HEK293 (cell line): ENCODE data around the gene AAK1.

ENCODE experiments used
- CTCF ChIA-PET: fragments of 350-600 bp; formaldehyde crosslinking; extraction: SDS; loops from one replicate; lab custom pipeline; 2021; ENCODE audit warnings: antibody characterized with exemption; lab: Yijun Ruan, JAX
- POLR2A ChIA-PET: fragments of 300-600 bp; formaldehyde crosslinking; extraction: SDS; loops from one replicate; lab custom pipeline; 2020; ENCODE audit warnings: antibody characterized with exemption, inconsistent platforms; lab: Yijun Ruan, JAX
- H3K27ac ChIP-seq: fragments of 200-500 bp; sonication (Bioruptor generic); 2 replicates; pipeline ENCODE4 v1.5.1; 2014; ENCODE audit warnings: low read depth, low read length, control low read depth, inconsistent platforms; ENCODE audit errors: extremely low read depth
- H3K36me3 ChIP-seq, 2 experiments: fragments of 200-500 bp in 1 of 2; sonication (Bioruptor generic) in 1 of 2; 1 replicate in 1 of 2; 2 replicates in 1 of 2; pipeline ENCODE4 v1.5.1; 2014 to 2017; ENCODE audit warnings: inconsistent platforms in 2 of 2, low read length in 2 of 2; ENCODE audit not compliant: control insufficient read depth in 2 of 2, insufficient read depth in 1 of 2
- H3K4me1 ChIP-seq: fragments of 200-500 bp; sonication (Bioruptor generic); 2 replicates; pipeline ENCODE4 v1.5.1; 2014; ENCODE audit warnings: mild to moderate bottlenecking, low read length, inconsistent platforms; ENCODE audit not compliant: control insufficient read depth, insufficient read depth
- H3K4me3 ChIP-seq: 2 replicates; pipeline ENCODE4 v1.5.1; 2011; ENCODE audit warnings: low read depth, mild to moderate bottlenecking, control low read depth, low read length, moderate library complexity
- H3K9me3 ChIP-seq: fragments of 200-500 bp; sonication (Bioruptor generic); 2 replicates; pipeline ENCODE4 v1.5.1; 2014; ENCODE audit warnings: low read depth, low read length, inconsistent platforms; ENCODE audit not compliant: control insufficient read depth, insufficient read depth
- BCL11B ChIP-seq: fragments of 450-650 bp; formaldehyde crosslinking; IDR thresholded peaks from 2 replicates; pipeline ENCODE4 v1.5.1; 2016; ENCODE audit warnings: low read depth, missing biosample characterization, missing genetic modification characterization
- GLI4 ChIP-seq: fragments of 450-650 bp; formaldehyde crosslinking; IDR thresholded peaks from 2 replicates; pipeline ENCODE4 v1.5.1; 2016; ENCODE audit warnings: missing biosample characterization, missing genetic modification characterization
- HIC1 ChIP-seq: fragments of 450-650 bp; formaldehyde crosslinking; IDR thresholded peaks from 2 replicates; pipeline ENCODE4 v1.5.1; 2016; ENCODE audit warnings: missing biosample characterization, missing genetic modification characterization
- OVOL3 ChIP-seq: fragments of 450-650 bp; formaldehyde crosslinking; IDR thresholded peaks from 2 replicates; pipeline ENCODE4 v1.5.1; 2016; ENCODE audit warnings: missing biosample characterization, missing genetic modification characterization
- PATZ1 ChIP-seq: fragments of 450-650 bp; formaldehyde crosslinking; IDR thresholded peaks from 2 replicates; pipeline ENCODE4 v1.5.1; 2016; ENCODE audit warnings: missing biosample characterization, missing genetic modification characterization
- PRDM6 ChIP-seq: fragments of 450-650 bp; formaldehyde crosslinking; IDR thresholded peaks from 2 replicates; pipeline ENCODE4 v1.5.1; 2017; ENCODE audit warnings: missing biosample characterization, missing genetic modification characterization
- SP7 ChIP-seq: fragments of 450-650 bp; formaldehyde crosslinking; IDR thresholded peaks from 2 replicates; pipeline ENCODE4 v1.5.1; 2016; ENCODE audit warnings: missing biosample characterization, missing genetic modification characterization
- YY1 ChIP-seq: fragments of 450-650 bp; formaldehyde crosslinking; IDR thresholded peaks from 2 replicates; pipeline ENCODE4 v1.5.1; 2018; ENCODE audit warnings: missing biosample characterization, missing genetic modification characterization
- ZBTB20 ChIP-seq: fragments of 450-650 bp; formaldehyde crosslinking; IDR thresholded peaks from 2 replicates; pipeline ENCODE4 v1.5.1; 2016; ENCODE audit warnings: missing biosample characterization, missing genetic modification characterization
- ZFP41 ChIP-seq: fragments of 450-650 bp; formaldehyde crosslinking; IDR thresholded peaks from 2 replicates; pipeline ENCODE4 v1.5.1; 2016; ENCODE audit warnings: missing biosample characterization, missing genetic modification characterization, borderline replicate concordance
- ZNF221 ChIP-seq: fragments of 450-650 bp; formaldehyde crosslinking; IDR thresholded peaks from 2 replicates; pipeline ENCODE4 v1.5.1; 2017; ENCODE audit warnings: missing biosample characterization, missing genetic modification characterization, borderline replicate concordance
- ZNF24 ChIP-seq: fragments of 450-650 bp; formaldehyde crosslinking; IDR thresholded peaks from 2 replicates; pipeline ENCODE4 v1.5.1; 2016; ENCODE audit warnings: missing biosample characterization, missing genetic modification characterization
- ZNF292 ChIP-seq: fragments of 450-650 bp; formaldehyde crosslinking; IDR thresholded peaks from 2 replicates; pipeline ENCODE4 v1.5.1; 2016; ENCODE audit warnings: low read depth, missing biosample characterization, missing genetic modification characterization, borderline replicate concordance
- ZNF302 ChIP-seq: fragments of 450-650 bp; formaldehyde crosslinking; IDR thresholded peaks from 2 replicates; pipeline ENCODE4 v1.5.1; 2016; ENCODE audit warnings: missing biosample characterization, missing genetic modification characterization, low read depth
- ZNF398 ChIP-seq: fragments of 450-650 bp; formaldehyde crosslinking; IDR thresholded peaks from 2 replicates; pipeline ENCODE4 v1.5.1; 2017; ENCODE audit warnings: missing biosample characterization, missing genetic modification characterization
- ZNF571 ChIP-seq: fragments of 450-650 bp; formaldehyde crosslinking; IDR thresholded peaks from 2 replicates; pipeline ENCODE4 v1.5.0; 2017; ENCODE audit warnings: missing biosample characterization, missing genetic modification characterization
- ZNF580 ChIP-seq: fragments of 450-650 bp; formaldehyde crosslinking; IDR thresholded peaks from 2 replicates; pipeline ENCODE4 v1.5.1; 2016; ENCODE audit warnings: missing biosample characterization, missing genetic modification characterization
- ZNF626 ChIP-seq: fragments of 450-650 bp; sonication (Bioruptor Pico); formaldehyde crosslinking; IDR thresholded peaks from 2 replicates; pipeline ENCODE4 v1.5.1; 2018; ENCODE audit warnings: missing biosample characterization, missing genetic modification characterization, inconsistent platforms
- ZNF670 ChIP-seq: fragments of 450-650 bp; formaldehyde crosslinking; IDR thresholded peaks from 2 replicates; pipeline ENCODE4 v1.5.1; 2016; ENCODE audit warnings: missing biosample characterization, missing genetic modification characterization, low read depth
- ZNF704 ChIP-seq: fragments of 450-650 bp; formaldehyde crosslinking; IDR thresholded peaks from 2 replicates; pipeline ENCODE4 v1.5.1; 2016; ENCODE audit warnings: missing biosample characterization, missing genetic modification characterization
- ZNF707 ChIP-seq: fragments of 450-650 bp; formaldehyde crosslinking; IDR thresholded peaks from 2 replicates; pipeline ENCODE4 v1.5.1; 2016; ENCODE audit warnings: missing biosample characterization, missing genetic modification characterization
- ZSCAN23 ChIP-seq: fragments of 450-650 bp; formaldehyde crosslinking; IDR thresholded peaks from 2 replicates; pipeline ENCODE4 v1.5.1; 2016; ENCODE audit warnings: missing biosample characterization, missing genetic modification characterization
- ZSCAN4 ChIP-seq: fragments of 450-650 bp; formaldehyde crosslinking; IDR thresholded peaks from 2 replicates; pipeline ENCODE4 v1.5.1; 2017; ENCODE audit warnings: missing biosample characterization, missing genetic modification characterization

AAK1 gene

GRCh38 chr2:69490486-69490885, 153.1 kb downstream of the AAK1 start (continued):
- no peak for TF ChIP-seq OVOL3 (tag by site-specific recombination)
- no peak for TF ChIP-seq ZNF292 (tag by site-specific recombination)
- TF ChIP-seq HIC1 (tag by site-specific recombination): no peak
- no peak for TF ChIP-seq ZNF626 (tag by site-specific recombination)
- no peak for TF ChIP-seq ZBTB20
- no peak for TF ChIP-seq ZNF398 (tag by site-specific recombination)
- TF ChIP-seq, all 188 proteins: peak for 0

GRCh38 chr2:69489793-69490192, 153.7 kb downstream of the AAK1 start:
- Histone ChIP-seq H3K36me3 (peaks cover 0 to 9% of the 10 kb centered on the region in 2 experiments; a peak in 2 of 3 replicates), H3K4me1 (no peaks in the 10 kb centered on the region), H3K9me3 (no peaks in the 10 kb centered on the region), H3K27ac (no peak overlapping the region), H3K4me3 (no peak overlapping the region)
- TF ChIP-seq ZSCAN4 (tag by site-specific recombination) (no peak), ZNF707 (no peak), BCL11B (tag by site-specific recombination) (no peak), PATZ1 (no peak), SP7 (tag by site-specific recombination) (no peak), YY1 (tag by site-specific recombination) (no peak), ZFP41 (tag by site-specific recombination) (no peak), ZNF24 (tag by site-specific recombination) (no peak)
- POLR2A ChIA-PET: no interaction called here
- CTCF ChIA-PET: interaction anchor here (0.6 kb wide), 1 partner anchor 898 kb away, joined by 3 read pairs; no protein-coding TSS in a partner anchor

GRCh38 chr2:69483696-69484095, 159.8 kb downstream of the AAK1 start:
- no peak overlapping the region for H3K27ac ChIP-seq

More at GRCh38 chr2:69483696-69484095, 159.8 kb downstream of the AAK1 start:
- Histone ChIP-seq H3K36me3 (no peaks in the 10 kb centered on the region; a peak in 1 of 3 replicates), H3K4me3 (no peak overlapping the region), H3K4me1 (peaks cover 15% of the 10 kb centered on the region), H3K9me3 (no peaks in the 10 kb centered on the region)
- TF ChIP-seq GLI4 (tag by site-specific recombination) (no peak), ZNF580 (tag by site-specific recombination) (no peak), PRDM6 (no peak; the same call in 1 of the 2 replicates), ZSCAN23 (tag by site-specific recombination) (no peak), ZNF704 (tag by site-specific recombination) (no peak), ZNF571 (no peak), ZNF302 (tag by site-specific recombination) (no peak), ZNF670 (tag by site-specific recombination) (no peak), ZNF221 (tag by site-specific recombination) (no peak)
- POLR2A ChIA-PET: no interaction called here
- CTCF ChIA-PET: interaction anchor here (1.3 kb wide), 2 partner anchors 8 to 81 kb away, joined by 4 to 6 read pairs; no protein-coding TSS in a partner anchor
